Activated CD8-positive, alpha-beta memory T cell treated with anti-CD3 and anti-CD28 coated beads for 4 hours (primary cell): Measurements from ENCODE around the gene VIT.

Source experiments
- DNase-seq, 2 donors: peaks; one replicate each; pipeline ENCODE4 v3.0.0-alpha.2; 2020; ENCODE audit warnings: low read depth in 2 of 2

Gene VIT

GRCh38 chr2:36710858-36711515 lies 14.5 kb downstream of the VIT start:
- DNase-seq = no peak

GRCh38 chr2:36711741-36712314 lies 15.3 kb downstream of the VIT start:
- no peak for DNase-seq

GRCh38 chr2:36713310-36713709 lies 16.8 kb downstream of the VIT start:
- DNase-seq = no peak

- DNase-seq = no peak
These were observed 19.6 kb downstream of the VIT start for GRCh38 chr2:36716111-36716510.

- no peak for DNase-seq
These were observed 21.2 kb downstream of the VIT start for GRCh38 chr2:36717603-36718266.

GRCh38 chr2:36727550-36727949 lies 31.0 kb downstream of the VIT start:
- no peak for DNase-seq

GRCh38 chr2:36729067-36729466 lies 32.6 kb downstream of the VIT start:
- no peak for DNase-seq

- no peak for DNase-seq
These were observed 35.6 kb downstream of the VIT start for GRCh38 chr2:36731941-36732672.

- DNase-seq = no peak
These were observed 36.1 kb downstream of the VIT start for GRCh38 chr2:36732673-36733036.

GRCh38 chr2:36733215-36733614 lies 36.7 kb downstream of the VIT start:
- no peak for DNase-seq

GRCh38 chr2:36734304-36734703 lies 37.8 kb downstream of the VIT start:
- no peak for DNase-seq

GRCh38 chr2:36737131-36737750 lies 40.7 kb downstream of the VIT start:
- DNase-seq = no peak

- DNase-seq = no peak
These were observed 43.6 kb downstream of the VIT start for GRCh38 chr2:36740061-36740460.

- DNase-seq = no peak
These were observed 44.8 kb downstream of the VIT start for GRCh38 chr2:36741188-36741837.

- DNase-seq = no peak
These were observed 47.4 kb downstream of the VIT start for GRCh38 chr2:36743954-36744353.

- DNase-seq = no peak
These were observed 51.7 kb downstream of the VIT start for GRCh38 chr2:36748166-36748565.

- DNase-seq = no peak
These were observed 53.6 kb downstream of the VIT start for GRCh38 chr2:36750101-36750500.

- DNase-seq = no peak
These were observed 57.3 kb downstream of the VIT start for GRCh38 chr2:36753706-36754221.

- no peak for DNase-seq
These were observed 58.1 kb downstream of the VIT start for GRCh38 chr2:36754578-36754977.

GRCh38 chr2:36756438-36756837 lies 59.9 kb downstream of the VIT start:
- no peak for DNase-seq

- DNase-seq = no peak
These were observed 66.4 kb downstream of the VIT start for GRCh38 chr2:36762764-36763490.
